Stomach (tissue), 4 donors: Measurements from ENCODE around the gene E4F1.
"Not testable (repeated sequence)": the region's sequence is repeated elsewhere in the genome, so short reads cannot be mapped to it uniquely, and the experiment has no call there.

ENCODE experiments used
- CTCF ChIP-seq, 7 experiments: fragments of 450-650 bp in 4 of 7; fragments of 200-600 bp in 3 of 7; sonication (generic) in 3 of 7; IDR thresholded peaks; one replicate each; pipeline ENCODE4 v1.5.1; 2016 to 2019; ENCODE audit warnings: antibody characterized with exemption in 7 of 7, control low read depth in 2 of 7, mild to moderate bottlenecking in 1 of 7
- POLR2A ChIP-seq, 4 donors: fragments of 450-650 bp; IDR thresholded peaks; one replicate each; pipeline ENCODE4 v1.6.1; 2016; ENCODE audit warnings: antibody characterized with exemption in 4 of 4, control low read depth in 2 of 4, mild to moderate bottlenecking in 1 of 4, moderate library complexity in 1 of 4

- not testable (repeated sequence) for TF ChIP-seq POLR2A, CTCF (IDR thresholded peaks at IDR 0.05)
Measured at GRCh38 chr16:2267505-2267912, 44.1 kb downstream of the E4F1 start.
